ENCODE measurements around the gene TNRC6C.

GRCh38 chr17:78109489-78109761 is 150.9 kb downstream of the TNRC6C start:
- TF ChIP-seq ZNF146 (tag by site-specific recombination; IDR thresholded peaks at IDR 0.05) (no peak), ZNF274 (IDR thresholded peaks at IDR 0.05; ENCODE audit: low read length) (no peak), ZNF274 (tag by site-specific recombination; IDR thresholded peaks at IDR 0.05; ENCODE audit: borderline replicate concordance) (no peak), CTCF (tag by site-specific recombination; IDR thresholded peaks at IDR 0.05) (no peak), MZF1 (tag by site-specific recombination; IDR thresholded peaks at IDR 0.05; ENCODE audit: borderline replicate concordance) (no peak), ZNF266 (tag by site-specific recombination; IDR thresholded peaks at IDR 0.05; ENCODE audit: low read depth) (no peak), REST (tag by site-specific recombination; IDR thresholded peaks at IDR 0.05) (no peak), ZNF24 (tag by site-specific recombination; IDR thresholded peaks at IDR 0.05) (no peak), ZBTB17 (tag by site-specific recombination; IDR thresholded peaks at IDR 0.05) (no peak), ZBTB26 (tag by site-specific recombination; optimal IDR thresholded peaks at IDR 0.05) (no peak), ZNF133 (tag by site-specific recombination; IDR thresholded peaks at IDR 0.05) (no peak)

Measured in HEK293 (cell line).